Endometrial microvascular endothelial cells (primary cell): ENCODE data around the gene GDF15. TPM values are rescaled to one million over a fixed set of nuclear protein-coding genes. Genes with fewer than 3 reads are reported as not detected.
"Not testable (repeated sequence)": the region's sequence is repeated elsewhere in the genome, so short reads cannot be mapped to it uniquely, and the experiment has no call there.

Source experiments
- in situ Hi-C: cut with HindIII; loops from 2 replicates; pipeline ENCODE4 v1.10.0; 2017; ENCODE audit warnings: low sequenced_read_pairs, low pct_unique_long_range_greater_than_20kb; ENCODE audit errors: inconsistent ontology term
- total RNA-seq: library from RNA; depleted of rRNA; stranded (reverse); fragments of >200 nt; gene quantifications from one replicate; pipeline ENCODE4 v1.2.3, GENCODE V29; 2015; ENCODE audit errors: inconsistent ontology term

The GDF15 gene
- total RNA-seq, 1 donor from 2014 or later = 305 TPM

DNA sequence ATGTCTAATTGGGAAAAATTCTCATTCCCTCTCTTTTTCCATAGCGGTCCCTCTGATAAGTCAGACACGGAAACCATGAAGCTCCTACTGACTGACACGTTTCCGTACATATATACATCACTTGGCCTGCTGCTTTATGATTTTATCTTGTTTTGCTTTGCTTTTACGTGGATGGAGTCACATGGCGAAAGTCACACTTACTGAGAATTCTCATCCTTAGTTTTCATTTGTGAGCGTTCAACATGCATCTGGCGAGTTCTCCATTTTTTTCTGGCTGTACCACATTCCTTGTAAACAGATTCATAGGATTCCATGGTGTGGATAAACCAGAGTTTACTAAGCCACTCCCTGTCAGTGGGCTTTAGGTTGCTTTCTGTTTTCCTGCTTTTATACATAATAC, 24.3 kb upstream of the GDF15 start:
- in situ Hi-C loops = no loop called here

DNA sequence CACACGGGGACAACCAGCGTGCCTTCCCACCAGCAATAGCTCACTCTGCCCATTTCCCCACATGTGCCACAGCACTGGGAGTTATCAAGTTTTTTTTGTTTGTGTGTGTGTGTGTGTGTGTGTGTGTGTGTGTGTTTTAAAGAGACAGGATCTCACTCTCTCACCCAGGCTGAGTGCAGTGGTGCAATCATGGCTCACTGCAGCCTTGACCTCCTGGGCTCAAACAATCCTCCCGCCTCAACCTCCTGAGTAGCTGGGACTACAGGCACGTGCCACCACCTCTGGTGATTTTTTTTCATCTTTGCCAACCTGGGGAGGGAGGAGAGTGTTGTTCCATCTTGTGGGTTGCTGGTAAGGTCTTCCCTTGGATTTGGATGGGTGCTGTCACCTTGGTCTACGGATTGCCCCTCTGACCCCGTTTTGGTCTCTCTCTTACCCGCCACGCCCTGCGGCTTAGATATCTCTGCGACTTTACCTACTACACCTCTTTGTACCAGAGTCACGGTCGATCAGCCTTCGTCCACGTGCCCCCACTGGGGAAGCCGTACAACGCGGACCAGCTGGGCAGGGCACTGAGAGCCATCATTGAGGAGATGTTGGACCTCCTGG, 22.9 kb upstream of the GDF15 start:
- in situ Hi-C loops = no loop called here

DNA sequence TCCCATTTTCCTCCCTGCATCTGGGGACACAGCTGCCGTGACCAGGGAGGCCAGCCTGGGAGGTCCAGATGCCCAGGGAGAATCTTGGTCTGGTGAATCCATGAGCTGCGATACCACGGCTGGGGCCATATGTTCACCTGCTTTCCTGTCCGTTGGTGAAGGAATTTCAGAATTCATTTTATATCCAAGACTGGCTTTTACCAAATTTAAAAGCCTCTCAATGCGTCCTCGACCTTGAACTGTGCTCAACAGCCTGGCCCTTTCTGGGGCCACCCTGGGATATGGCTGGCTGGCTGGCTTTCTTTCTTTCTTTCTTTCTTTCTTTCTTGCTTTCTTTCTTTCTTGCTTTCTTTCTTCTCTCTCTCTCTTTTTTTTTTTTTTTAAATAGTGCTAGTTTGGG, 22.2 kb upstream of the GDF15 start:
- in situ Hi-C loops = no loop called here

DNA sequence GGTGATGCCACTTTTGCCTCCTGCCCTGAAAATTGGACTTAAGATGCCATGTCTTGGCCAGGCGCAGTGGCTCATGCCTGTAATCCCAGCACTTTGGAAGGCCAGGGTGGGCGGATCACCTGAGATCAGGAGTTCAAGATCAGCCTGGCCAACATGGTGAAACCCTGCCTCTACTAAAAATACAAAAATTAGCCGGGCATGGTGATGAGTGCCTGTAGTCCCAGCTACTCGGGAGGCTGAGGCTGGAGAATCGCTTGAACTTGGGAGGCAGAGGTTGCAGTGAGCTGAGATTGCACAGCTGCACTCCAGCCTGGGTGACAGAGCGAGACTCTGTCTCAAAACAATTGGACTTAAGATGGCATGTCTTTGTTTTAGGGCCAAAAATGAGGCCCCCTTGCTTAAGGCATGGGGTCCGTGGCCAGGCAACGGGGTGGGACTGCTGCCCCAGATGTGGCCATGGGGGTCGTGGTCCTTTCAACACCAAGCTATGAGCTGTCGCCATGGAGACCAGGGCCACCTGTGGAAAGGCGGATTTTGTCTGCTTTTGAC, 21.6 kb upstream of the GDF15 start:
- in situ Hi-C loops = not testable (repeated sequence)

DNA sequence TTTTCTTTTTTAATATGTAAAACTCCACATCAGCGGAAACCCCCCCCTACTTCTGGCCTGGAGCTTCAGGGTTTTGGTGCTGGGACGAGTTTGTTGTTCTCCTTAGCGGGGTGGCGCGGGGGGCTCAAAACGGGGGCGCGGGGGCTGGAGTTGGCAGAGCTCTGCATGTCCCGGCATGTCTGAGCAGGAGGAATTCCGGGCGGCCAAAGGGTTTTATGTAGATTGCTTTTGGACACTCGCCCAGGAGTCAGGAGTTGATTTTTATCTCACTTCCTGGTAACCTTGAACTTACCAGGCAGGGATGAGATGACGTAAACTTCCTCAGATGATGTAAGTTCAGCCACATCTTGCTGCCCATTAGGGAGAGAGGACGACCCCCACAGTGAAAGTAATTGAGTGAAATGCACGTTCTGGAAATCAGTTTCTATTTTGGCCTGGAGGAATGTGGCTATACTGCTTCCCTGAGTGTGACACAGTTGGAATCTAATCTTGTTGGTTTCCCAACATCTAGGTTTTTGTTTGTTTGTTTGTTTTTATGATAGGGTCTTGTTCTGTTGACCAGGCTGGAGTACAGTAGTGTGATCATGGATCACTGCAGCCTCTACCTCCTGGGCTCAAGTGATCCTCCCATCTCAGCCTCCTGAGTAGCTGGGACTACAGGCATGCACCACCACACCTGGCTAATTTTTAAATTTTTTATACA, 21.0 kb upstream of the GDF15 start:
- in situ Hi-C loops = no loop called here

DNA sequence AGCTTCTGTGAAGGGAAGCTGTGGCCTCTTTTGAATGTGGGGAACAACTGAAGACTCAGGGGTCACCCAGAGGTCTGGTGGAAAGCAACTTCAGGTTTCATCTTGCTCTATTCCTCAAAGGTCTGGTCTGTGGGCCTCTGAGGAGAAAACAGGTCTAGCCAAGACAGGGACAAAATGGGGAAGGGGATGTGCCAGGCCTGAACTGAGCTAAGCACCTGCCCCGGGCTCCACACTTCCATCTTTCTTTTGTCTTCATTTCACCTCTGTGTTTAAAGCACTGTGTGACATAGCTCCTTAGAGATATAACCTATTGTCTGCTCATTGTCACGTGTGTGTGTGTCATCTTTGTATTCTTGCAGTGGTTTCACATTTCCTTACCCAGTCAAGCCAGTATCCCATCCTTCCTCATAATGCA, 19.9 kb upstream of the GDF15 start:
- in situ Hi-C loops = no loop called here

DNA sequence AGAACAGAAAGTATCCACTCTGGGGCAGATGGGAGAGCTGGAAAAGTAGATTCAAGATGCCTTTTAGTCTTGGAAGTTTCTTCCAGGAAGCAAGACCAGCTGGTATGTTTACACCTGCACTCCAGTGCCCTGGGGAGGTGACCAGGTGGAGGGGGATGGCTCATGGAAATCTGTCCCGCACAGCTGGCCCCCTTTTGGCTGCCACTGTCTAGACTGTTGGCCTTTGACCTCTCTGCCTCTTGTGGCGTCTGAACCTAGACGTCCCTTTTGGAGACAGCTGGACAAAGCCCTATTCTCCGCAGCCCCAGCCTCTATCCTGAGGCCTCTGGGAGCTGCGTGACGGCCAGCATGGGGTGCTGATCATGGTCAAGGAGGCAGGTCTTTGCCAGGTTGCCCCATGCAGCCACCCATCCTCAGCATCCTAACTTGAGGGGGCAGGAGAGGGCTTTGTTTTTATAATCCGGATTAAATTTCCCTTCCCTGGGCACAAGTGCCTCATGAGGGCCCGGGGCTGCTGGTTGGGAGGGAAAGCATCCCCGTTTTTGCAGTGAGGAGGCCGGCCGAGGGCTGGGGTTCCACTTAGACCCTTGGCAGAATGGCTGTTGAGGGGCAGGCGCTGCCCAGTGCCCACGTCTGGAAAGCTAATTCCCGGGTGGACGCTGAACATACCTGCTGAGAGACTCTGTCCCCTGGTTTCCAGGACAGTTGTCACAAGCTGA, 17.3 kb upstream of the GDF15 start:
- in situ Hi-C loops = no loop called here

DNA sequence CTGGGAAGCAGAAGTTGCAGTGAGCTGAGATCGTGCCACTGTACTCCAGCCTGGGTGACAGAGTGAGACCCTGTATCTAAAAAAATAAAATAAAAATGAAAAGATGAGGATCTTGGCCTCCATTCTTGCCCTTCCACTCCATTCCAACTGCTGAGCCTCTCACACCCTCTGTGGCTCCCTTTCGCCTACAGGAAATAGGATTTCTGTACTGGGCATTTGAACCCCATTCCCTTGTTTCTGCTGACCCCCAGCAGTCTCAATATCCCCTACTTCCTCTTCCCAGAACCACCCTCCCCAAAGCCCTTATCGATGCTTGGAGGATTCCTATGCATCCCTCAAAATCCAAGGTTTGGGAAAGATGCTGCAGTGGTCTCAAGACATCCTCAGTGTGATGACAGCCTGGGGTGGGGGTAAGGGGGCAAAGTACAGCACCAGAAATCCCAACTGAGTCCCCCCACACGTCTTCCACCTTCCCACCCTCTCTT, 12.5 kb upstream of the GDF15 start:
- in situ Hi-C loops = no loop called here

DNA sequence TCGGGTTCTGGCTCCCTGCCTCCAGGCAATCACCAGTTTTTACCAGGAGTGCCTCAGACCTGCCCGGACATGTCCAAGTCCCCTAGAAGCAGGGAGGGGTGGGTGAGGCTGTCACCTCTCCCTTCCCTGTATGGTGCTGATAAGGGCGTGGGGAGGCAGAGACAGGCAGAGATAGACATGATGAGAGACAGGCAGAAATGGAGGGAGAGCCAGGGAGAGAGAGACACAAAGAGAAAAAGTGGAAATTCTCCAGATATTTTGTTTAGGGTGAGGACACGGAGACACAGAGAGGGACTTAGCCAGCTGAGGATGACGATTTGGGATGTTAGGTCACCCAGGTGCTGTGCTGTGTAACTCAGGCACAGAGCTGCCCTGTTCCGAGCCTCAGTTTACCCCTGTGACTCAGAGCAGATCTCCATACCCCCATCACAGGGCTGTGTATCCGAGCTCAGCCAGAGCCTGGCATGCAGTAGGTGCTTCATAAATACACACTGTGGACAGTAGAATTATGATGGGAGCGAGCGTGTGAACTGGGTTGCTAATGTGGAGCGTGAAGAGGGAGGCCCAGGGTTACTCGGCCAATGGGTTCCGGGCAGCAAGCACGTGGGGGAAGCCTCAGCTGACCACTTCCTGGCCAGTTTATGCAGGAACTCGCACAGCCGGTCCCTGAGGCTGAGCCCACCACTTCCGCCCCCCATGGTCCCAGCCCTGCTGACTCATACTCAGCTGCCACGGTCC, 11.9 kb upstream of the GDF15 start:
- in situ Hi-C loops = no loop called here

DNA sequence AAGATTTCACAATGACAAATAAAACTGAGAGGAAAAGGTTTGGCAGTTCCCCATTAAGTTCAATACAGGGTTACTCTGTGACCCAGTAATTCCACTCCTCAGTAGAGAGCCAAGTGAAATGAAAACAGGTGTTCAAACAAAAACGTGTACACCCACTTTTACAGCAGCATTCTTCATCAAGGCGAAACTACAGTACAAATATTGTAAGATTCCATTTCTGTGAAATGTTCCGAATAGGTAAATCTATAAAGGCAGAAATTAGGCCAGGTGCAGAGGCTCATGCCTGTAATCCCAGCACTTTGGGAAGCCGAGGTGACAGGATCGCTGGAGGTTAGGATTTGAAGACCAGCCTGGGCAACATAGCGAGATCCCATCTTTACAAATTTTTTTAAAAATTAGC, 8.9 kb upstream of the GDF15 start:
- in situ Hi-C loops = no loop called here

DNA sequence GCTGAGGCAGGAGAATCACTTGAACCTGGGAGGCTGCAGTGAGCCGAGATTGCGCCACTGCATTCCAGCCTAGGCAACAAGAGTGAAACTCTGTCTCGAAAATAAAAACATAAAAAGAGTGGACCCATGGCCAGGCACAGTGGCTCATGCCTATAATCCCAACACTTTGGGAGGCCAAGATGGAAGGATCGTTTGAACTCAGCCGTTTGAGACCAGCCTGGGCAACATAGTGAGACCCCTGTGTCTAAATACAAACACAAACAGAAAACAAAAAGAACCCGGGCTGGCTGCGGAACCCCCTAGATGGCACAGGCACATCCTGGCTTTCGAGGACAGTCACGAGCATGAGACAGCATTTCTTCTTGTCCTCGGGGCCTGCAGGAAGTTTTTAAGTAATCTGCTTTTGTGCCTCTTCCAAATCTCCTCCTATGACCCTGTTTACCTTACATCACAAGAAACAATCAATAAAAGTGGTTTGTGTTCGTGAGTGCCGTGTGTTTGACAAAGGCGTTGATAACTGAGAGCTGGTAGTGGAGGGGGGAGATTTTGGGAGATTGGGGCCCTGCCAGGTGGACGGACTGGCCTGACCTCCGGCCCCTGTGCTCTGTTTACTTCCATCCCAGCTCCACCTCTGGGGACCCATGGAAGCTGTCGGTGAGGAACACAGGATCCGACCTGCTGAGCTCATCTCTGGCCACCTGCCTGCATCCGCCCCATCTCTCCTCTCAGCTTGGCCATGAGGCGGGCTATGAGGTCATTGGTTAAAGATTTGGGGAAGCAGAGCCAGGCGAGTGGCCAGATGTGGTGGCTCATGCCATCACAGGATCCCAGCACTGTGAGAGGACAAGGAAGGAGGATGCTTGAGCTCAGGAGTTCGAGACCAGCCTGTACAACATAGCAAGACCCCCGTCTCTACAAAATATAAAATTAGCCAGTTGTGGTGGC, 5.9 kb upstream of the GDF15 start:
- in situ Hi-C loops = no loop called here

DNA sequence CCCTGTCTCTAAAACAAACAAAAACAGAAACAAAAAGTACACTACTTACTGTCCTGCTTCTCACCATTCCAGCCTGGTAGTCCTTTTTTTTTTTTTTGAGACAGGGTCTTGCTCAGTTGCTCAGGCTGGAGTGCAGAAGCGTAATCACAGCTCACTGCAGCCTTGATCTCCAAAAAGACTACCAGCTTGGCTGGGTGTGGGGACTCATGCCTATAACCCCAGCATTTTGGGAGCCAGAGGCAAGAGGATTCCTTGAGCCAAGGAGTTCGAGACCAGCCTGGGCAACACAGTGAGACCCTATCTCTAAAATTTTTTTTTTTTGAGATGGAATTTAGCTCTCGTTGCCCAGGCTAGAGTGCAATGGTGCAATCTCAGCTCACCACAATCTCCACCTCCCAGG, 5.1 kb upstream of the GDF15 start:
- in situ Hi-C loops = no loop called here

DNA sequence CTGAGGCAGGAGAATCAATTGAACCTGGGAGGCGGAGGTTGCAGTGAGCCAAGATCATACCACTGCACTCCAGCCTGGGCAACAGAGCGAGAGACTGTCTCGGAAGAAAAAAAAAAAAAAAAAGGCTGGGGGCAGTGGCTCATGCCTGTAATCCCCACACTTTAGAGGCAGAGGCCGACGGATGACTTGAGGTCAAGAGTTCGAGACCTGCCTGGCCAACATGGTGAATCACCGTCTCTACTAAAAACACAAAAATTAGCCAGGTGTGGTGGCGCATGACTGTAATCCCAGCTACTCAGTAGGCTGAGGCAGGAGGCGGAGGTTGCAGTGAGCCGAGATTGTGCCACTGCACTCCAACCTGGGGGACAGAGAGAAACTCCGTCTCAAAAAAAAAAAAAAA, 2.3 kb upstream of the GDF15 start:
- in situ Hi-C loops = not testable (repeated sequence)

DNA sequence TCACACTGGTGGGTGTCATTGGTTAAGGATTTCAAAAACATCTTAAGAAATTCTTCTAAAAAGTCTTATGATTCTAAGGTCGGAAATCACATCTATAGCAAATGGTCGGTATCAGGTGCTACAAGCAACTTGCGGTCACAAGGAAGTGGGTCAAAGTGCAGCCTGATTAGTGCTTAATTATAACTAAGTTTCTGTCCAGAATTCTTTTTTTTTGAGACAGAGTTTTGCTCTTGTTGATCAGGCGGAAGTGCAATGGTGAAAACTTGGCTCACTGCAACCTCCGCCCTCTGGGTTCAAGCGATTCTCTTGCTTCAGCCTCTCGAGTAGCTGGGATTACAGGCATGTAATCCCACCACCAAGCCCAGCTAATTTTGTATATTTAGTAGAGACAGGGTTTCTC, 1.2 kb upstream of the GDF15 start:
- in situ Hi-C loops = no loop called here

DNA sequence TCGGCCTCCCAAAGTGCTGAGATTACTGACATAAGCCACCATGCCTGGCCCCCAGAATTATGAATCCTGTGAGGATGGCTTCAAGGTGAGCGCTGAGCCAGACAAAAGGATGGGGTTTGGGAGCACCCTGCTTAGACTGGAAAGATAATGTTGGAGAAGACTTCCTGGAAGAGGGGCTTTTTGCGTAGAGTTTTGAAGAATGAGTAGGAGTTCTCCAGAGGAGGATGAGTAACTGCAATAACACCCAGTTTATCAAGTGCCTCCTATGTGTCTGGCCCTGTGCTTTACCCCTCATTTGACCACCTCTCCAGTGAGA, 641 bp upstream of the GDF15 start:
- in situ Hi-C loops = no loop called here

DNA sequence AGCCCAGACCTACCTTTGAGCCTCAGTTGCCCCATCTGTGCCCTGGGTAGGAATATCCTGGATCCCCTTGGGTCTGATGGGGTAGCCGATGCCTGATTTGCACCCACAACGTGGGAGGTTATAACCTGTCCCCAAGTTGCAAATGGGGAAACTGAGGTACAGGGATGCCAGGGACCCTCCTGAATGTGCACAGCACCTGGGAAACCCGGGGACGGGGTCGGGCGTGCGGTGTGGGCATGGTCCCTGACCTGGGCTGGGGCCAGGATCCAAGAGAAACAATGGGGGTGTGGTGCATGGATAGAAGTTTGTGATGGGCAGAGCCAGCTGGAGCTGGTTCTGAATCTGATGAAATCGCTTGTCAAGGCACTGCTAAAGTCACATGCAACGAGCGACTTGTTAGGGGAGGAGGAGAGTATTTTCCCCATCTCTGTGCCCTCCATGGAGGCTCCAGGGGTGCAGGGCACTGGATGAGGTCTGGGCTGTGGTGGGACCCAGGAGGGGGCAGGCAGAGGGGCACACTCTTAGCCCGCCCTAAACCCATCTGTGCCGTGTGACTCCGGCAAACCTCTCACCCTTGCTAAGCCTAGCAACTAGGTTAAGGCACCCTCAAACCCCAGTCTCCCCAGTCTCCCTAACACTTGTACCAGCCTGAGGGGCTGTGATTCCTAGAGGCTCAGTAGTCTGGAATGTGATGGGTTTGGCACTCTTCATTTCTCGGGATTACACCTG, 749 bp downstream of the GDF15 start:
- in situ Hi-C loops = no loop called here

DNA sequence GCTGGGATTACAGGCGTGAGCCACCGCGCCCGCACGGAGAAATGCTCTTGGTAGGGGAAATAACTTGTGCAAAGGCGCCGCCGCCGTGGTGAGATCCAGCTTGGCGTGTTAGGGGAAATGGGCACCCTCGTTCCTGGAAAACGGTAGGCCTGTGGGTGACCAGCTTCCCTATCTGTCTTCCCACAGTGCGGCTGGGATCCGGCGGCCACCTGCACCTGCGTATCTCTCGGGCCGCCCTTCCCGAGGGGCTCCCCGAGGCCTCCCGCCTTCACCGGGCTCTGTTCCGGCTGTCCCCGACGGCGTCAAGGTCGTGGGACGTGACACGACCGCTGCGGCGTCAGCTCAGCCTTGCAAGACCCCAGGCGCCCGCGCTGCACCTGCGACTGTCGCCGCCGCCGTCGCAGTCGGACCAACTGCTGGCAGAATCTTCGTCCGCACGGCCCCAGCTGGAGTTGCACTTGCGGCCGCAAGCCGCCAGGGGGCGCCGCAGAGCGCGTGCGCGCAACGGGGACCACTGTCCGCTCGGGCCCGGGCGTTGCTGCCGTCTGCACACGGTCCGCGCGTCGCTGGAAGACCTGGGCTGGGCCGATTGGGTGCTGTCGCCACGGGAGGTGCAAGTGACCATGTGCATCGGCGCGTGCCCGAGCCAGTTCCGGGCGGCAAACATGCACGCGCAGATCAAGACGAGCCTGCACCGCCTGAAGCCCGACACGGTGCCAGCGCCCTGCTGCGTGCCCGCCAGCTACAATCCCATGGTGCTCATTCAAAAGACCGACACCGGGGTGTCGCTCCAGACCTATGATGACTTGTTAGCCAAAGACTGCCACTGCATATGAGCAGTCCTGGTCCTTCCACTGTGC, 2.4 kb downstream of the GDF15 start:
- in situ Hi-C loops = no loop called here
